Measurements from ENCODE around the gene SLC37A1. TPM values are rescaled to one million over a fixed set of nuclear protein-coding genes. Genes with fewer than 3 reads are reported as not detected.

SLC37A1 gene
- total RNA-seq, 2 donors from 2014 or later, result 22.7 to 47.0 TPM

- Histone ChIP-seq H3K27ac (ENCODE audit: low read depth, low read length) (no peak overlapping the region), H3K27me3 (ENCODE audit: control insufficient read depth, insufficient read depth, low read length, poor library complexity, severe bottlenecking) (no peaks in the 10 kb centered on the region), H3K4me1 (ENCODE audit: control insufficient read depth, insufficient read depth, low read length) (peaks cover 4% of the 10 kb centered on the region), H3K36me3 (ENCODE audit: control insufficient read depth, insufficient read depth, low read length) (no peaks in the 10 kb centered on the region), H3K9ac (ENCODE audit: extremely low read depth, low read length, poor library complexity, severe bottlenecking) (no peak overlapping the region), H3K9me3 (ENCODE audit: control insufficient read depth, low read length) (peaks cover 45% of the 10 kb centered on the region), H3K4me3 (ENCODE audit: low read length) (no peak overlapping the region)
- 63 to 85% methylated on average over 2 to 4 of the region's 4 CpGs for WGBS, 2 experiments (ENCODE audit: insufficient coverage in 1 of 2, insufficient read length in 1 of 2)
- TF ChIP-seq CTCF (conservative IDR thresholded peaks at IDR 0.05), result no peak
- H3K27ac Mint-ChIP-seq, result no peak overlapping the region
- peaks cover 6% of the 10 kb centered on the region for H3K4me1 Mint-ChIP-seq
- DNase-seq, result no peak
- peaks cover 23% of the 10 kb centered on the region for H3K27me3 Mint-ChIP-seq (ENCODE audit: insufficient read depth)
- H3K4me3 Mint-ChIP-seq, result no peak overlapping the region
- peaks cover 19% of the 10 kb centered on the region for H3K9me3 Mint-ChIP-seq
- no peaks in the 10 kb centered on the region for H3K36me3 Mint-ChIP-seq (ENCODE audit: low read depth)
Observed at GRCh38 chr21:42607102-42607501, 93.5 kb downstream of the SLC37A1 start.

- H3K27me3 ChIP-seq (ENCODE audit: control insufficient read depth, insufficient read depth, low read length, poor library complexity, severe bottlenecking), result no peaks in the 10 kb centered on the region
- no peaks in the 10 kb centered on the region for H3K36me3 ChIP-seq (ENCODE audit: control insufficient read depth, insufficient read depth, low read length)
- no peak for TF ChIP-seq CTCF (conservative IDR thresholded peaks at IDR 0.05)
- no peak overlapping the region for H3K9ac ChIP-seq (ENCODE audit: extremely low read depth, low read length, poor library complexity, severe bottlenecking)
- H3K27me3 Mint-ChIP-seq (ENCODE audit: insufficient read depth), result peaks cover 23% of the 10 kb centered on the region
- DNase-seq, result no peak
- no peaks in the 10 kb centered on the region for H3K36me3 Mint-ChIP-seq (ENCODE audit: low read depth)
- H3K4me3 ChIP-seq (ENCODE audit: low read length), result no peak overlapping the region
- peaks cover 6% of the 10 kb centered on the region for H3K4me1 Mint-ChIP-seq
- H3K27ac Mint-ChIP-seq, result no peak overlapping the region
- H3K9me3 ChIP-seq (ENCODE audit: control insufficient read depth, low read length), result peaks cover 45% of the 10 kb centered on the region
- peaks cover 19% of the 10 kb centered on the region for H3K9me3 Mint-ChIP-seq
- H3K4me3 Mint-ChIP-seq, result no peak overlapping the region
- 89 to 93% methylated on average over 3 to 5 of the region's 5 CpGs for WGBS, 2 experiments (ENCODE audit: insufficient coverage in 1 of 2, insufficient read length in 1 of 2)
- peaks cover 4% of the 10 kb centered on the region for H3K4me1 ChIP-seq (ENCODE audit: control insufficient read depth, insufficient read depth, low read length)
- no peak overlapping the region for H3K27ac ChIP-seq (ENCODE audit: low read depth, low read length)
Observed at GRCh38 chr21:42607525-42608102, 94.0 kb downstream of the SLC37A1 start.

GRCh38 chr21:42608446-42608845, 94.8 kb downstream of the SLC37A1 start:
- TF ChIP-seq CTCF (conservative IDR thresholded peaks at IDR 0.05), result no peak
- H3K27ac Mint-ChIP-seq, result no peak overlapping the region
- H3K9me3 Mint-ChIP-seq, result peaks cover 19% of the 10 kb centered on the region
- peaks cover 3% of the 10 kb centered on the region for H3K4me1 Mint-ChIP-seq
- H3K36me3 ChIP-seq (ENCODE audit: control insufficient read depth, insufficient read depth, low read length), result no peaks in the 10 kb centered on the region
- peaks cover 4% of the 10 kb centered on the region for H3K4me1 ChIP-seq (ENCODE audit: control insufficient read depth, insufficient read depth, low read length)
- H3K27me3 Mint-ChIP-seq (ENCODE audit: insufficient read depth), result peaks cover 24% of the 10 kb centered on the region
- 87 to 100% methylated on average over 1 to 4 of the region's 4 CpGs for WGBS, 2 experiments (ENCODE audit: insufficient coverage in 1 of 2, insufficient read length in 1 of 2)
- H3K36me3 Mint-ChIP-seq (ENCODE audit: low read depth), result no peaks in the 10 kb centered on the region
- no peak overlapping the region for H3K4me3 Mint-ChIP-seq
- H3K9me3 ChIP-seq (ENCODE audit: control insufficient read depth, low read length), result peaks cover 45% of the 10 kb centered on the region
- H3K4me3 ChIP-seq (ENCODE audit: low read length), result no peak overlapping the region
- H3K27ac ChIP-seq (ENCODE audit: low read depth, low read length), result no peak overlapping the region
- DNase-seq, result no peak
- H3K9ac ChIP-seq (ENCODE audit: extremely low read depth, low read length, poor library complexity, severe bottlenecking), result no peak overlapping the region
- no peaks in the 10 kb centered on the region for H3K27me3 ChIP-seq (ENCODE audit: control insufficient read depth, insufficient read depth, low read length, poor library complexity, severe bottlenecking)
